ENCODE measurements around the gene NXNL2. TPM values are rescaled to one million over a fixed set of nuclear protein-coding genes. Genes with fewer than 3 reads are reported as not detected.

NXNL2 gene
- total and polyA plus RNA-seq, 7 donors: 0.05 TPM; not detected in 6

DNA sequence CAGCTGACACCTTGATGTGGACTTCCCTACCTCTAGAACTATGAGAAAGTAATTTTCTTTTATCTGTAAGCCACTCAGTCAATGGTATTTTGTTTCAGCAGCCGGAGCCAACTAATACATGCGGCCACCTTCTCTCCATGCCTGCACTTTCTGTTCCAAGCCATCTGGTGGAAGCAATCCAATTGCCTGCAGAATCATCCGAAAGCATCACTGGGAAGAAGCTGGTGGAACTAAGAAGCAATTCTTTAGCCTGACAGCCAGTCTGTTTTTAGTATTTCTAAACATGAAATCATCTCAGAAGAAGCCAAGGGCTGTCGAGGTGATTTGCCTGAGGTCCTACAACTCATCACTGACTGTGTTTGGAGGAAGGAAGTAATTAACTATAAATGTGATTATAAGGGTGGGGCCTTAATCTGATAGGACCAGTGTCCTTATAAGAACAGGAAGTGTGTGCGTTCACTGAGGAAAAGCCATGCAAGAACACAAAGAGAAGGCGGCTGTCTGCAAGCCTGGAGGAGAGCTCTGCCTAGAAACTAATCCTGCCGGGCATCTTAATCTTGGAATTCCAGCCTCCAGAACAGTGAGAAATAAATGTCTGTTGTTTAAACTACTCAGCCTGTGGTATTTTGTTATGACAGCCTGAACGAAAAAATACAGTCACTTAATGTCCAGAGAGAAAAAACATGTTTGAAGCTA lies 49.1 kb downstream of the NXNL2 start:
- 30 to 39% (median 33%) methylated on average over 8 of the region's 8 CpGs for WGBS, 3 donors
- Histone ChIP-seq H3K4me1 (no peaks in the 10 kb centered on the region), H3K27ac (no peak overlapping the region), H3K4me3 (no peak overlapping the region), H3K9me3 (no peaks in the 10 kb centered on the region), H3K27me3 (ENCODE audit: insufficient read depth in 3 of 3, low read length in 2 of 3) (no peaks in the 10 kb centered on the region), H3K36me3 (ENCODE audit: insufficient read depth in 1 of 2, low read depth in 1 of 2) (no peaks in the 10 kb centered on the region)
- ATAC-seq (no peak), DNase-seq (no peak)
- TF ChIP-seq, protein P1, sequence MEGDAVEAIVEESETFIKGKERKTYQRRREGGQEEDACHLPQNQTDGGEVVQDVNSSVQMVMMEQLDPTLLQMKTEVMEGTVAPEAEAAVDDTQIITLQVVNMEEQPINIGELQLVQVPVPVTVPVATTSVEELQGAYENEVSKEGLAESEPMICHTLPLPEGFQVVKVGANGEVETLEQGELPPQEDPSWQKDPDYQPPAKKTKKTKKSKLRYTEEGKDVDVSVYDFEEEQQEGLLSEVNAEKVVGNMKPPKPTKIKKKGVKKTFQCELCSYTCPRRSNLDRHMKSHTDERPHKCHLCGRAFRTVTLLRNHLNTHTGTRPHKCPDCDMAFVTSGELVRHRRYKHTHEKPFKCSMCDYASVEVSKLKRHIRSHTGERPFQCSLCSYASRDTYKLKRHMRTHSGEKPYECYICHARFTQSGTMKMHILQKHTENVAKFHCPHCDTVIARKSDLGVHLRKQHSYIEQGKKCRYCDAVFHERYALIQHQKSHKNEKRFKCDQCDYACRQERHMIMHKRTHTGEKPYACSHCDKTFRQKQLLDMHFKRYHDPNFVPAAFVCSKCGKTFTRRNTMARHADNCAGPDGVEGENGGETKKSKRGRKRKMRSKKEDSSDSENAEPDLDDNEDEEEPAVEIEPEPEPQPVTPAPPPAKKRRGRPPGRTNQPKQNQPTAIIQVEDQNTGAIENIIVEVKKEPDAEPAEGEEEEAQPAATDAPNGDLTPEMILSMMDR (IDR thresholded peaks at IDR 0.05): no peak
- intact Hi-C loops (cut with DNase I): loop anchor here in 1 of 2 donors (10.0 kb wide), 1 partner anchor 701 kb away; no protein-coding TSS in a partner anchor

DNA sequence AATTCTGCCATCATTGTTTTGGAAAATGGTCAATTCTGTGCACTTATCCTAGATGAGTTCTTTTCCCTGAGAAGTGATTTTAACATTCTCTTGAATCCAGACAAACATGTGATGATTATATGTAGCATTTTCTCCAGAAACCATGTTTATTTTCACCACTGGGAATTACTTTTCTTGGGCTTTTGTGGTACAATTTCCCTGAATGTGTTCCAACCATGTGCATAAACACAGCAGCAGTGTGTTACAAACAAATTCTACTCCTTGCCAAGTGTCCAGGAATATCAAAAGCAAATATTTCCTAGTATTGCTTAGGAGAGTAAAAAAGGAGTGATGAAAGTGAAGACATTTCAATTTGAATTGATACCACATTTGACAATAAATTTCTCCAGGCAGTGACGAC lies 50.4 kb downstream of the NXNL2 start:
- Histone ChIP-seq H3K9me3 (no peaks in the 10 kb centered on the region), H3K4me3 (no peak overlapping the region), H3K27me3 (ENCODE audit: insufficient read depth in 3 of 3, low read length in 2 of 3) (no peaks in the 10 kb centered on the region), H3K36me3 (ENCODE audit: insufficient read depth in 1 of 2, low read depth in 1 of 2) (no peaks in the 10 kb centered on the region), H3K4me1 (no peaks in the 10 kb centered on the region), H3K27ac (no peak overlapping the region)
- 81 to 95% (median 87%) methylated on average over 1 of the region's 1 CpG for WGBS, 3 donors
- intact Hi-C loops (cut with DNase I): loop anchor here in 1 of 2 donors (10.0 kb wide), 1 partner anchor 699 kb away; no protein-coding TSS in a partner anchor
- ATAC-seq: no peak
- no peak for DNase-seq
- TF ChIP-seq, protein P1 (IDR thresholded peaks at IDR 0.05): no peak

DNA sequence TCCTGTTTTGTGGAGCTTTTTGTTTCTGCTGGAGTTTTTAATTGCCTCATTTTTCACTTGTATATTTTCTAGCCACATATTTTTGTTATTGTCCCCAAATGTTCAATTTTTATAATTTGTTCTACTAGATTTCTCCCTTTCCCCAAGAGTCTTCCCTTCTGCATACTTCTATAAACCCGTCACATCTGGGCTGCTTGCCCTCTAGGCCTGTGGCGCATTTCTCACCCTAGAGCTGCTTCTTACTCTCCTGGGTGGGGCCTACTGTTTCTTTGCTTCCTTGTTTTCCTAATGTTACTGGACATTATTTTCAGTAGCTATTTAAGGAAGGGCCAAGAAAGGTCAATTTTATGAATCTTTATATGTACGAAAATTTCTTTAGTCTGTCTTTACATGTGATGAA lies 51.5 kb downstream of the NXNL2 start:
- intact Hi-C loops (cut with DNase I): loop anchor here in 1 of 2 donors (10.0 kb wide), 1 partner anchor 698 kb away; no protein-coding TSS in a partner anchor
- 77 to 83% (median 80%) methylated on average over 3 of the region's 3 CpGs for WGBS, 3 donors

DNA sequence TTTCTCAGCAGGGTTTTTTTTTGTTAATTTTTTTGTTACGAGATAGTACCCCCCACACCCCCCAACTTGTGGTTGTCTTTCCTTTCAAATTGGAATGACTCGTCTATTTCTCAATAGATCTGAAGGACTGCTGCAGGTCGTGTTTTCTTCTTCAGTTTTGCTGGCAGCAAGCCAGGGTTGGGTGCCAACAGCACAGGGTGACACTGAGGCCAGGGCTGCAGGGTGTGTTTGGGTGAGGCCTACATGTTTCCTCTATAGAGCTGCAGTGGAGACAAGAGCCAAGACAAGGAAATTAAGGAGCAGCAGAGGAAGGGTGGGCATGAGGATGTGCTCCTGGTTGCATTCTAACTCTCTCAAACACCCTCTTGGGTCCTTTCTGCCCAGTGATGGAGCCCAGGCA lies 52.2 kb downstream of the NXNL2 start:
- DNase-seq (no peak), ATAC-seq (no peak)
- H3K4me3 ChIP-seq: no peak overlapping the region
- no peaks in the 10 kb centered on the region for H3K4me1 ChIP-seq
- H3K9me3 ChIP-seq: no peaks in the 10 kb centered on the region
- TF ChIP-seq, protein P1 (IDR thresholded peaks at IDR 0.05): no peak
- 53 to 72% (median 55%) methylated on average over 3 of the region's 3 CpGs for WGBS, 3 donors
- intact Hi-C loops (cut with DNase I): loop anchor here in 1 of 2 donors (10.0 kb wide), 1 partner anchor 698 kb away; no protein-coding TSS in a partner anchor
- H3K36me3 ChIP-seq (ENCODE audit: insufficient read depth in 1 of 2, low read depth in 1 of 2): no peaks in the 10 kb centered on the region
- H3K27me3 ChIP-seq (ENCODE audit: insufficient read depth in 3 of 3, low read length in 2 of 3): no peaks in the 10 kb centered on the region
- H3K27ac ChIP-seq: no peak overlapping the region

More for the DNA sequence above, 51.5 kb downstream of the NXNL2 start:
- H3K36me3 ChIP-seq (ENCODE audit: insufficient read depth in 1 of 2, low read depth in 1 of 2): no peaks in the 10 kb centered on the region
- DNase-seq: no peak
- no peaks in the 10 kb centered on the region for H3K27me3 ChIP-seq (ENCODE audit: insufficient read depth in 3 of 3, low read length in 2 of 3)
- no peak overlapping the region for H3K27ac ChIP-seq
- H3K4me3 ChIP-seq: no peak overlapping the region
- ATAC-seq: no peak
- no peaks in the 10 kb centered on the region for H3K4me1 ChIP-seq
- TF ChIP-seq, protein P1 (IDR thresholded peaks at IDR 0.05): no peak
- no peaks in the 10 kb centered on the region for H3K9me3 ChIP-seq
